GM13977 (cell line): ENCODE results near the gene NEIL1.

Experiments
- DNase-seq: peaks from one replicate; pipeline ENCODE4 v3.0.0; 2012; ENCODE audit warnings: low spot score
- CTCF ChIP-seq: IDR thresholded peaks from 2 replicates; pipeline ENCODE4 v1.5.1; 2012; ENCODE audit warnings: mild to moderate bottlenecking, control low read depth; ENCODE audit not compliant: insufficient read depth; ENCODE audit errors: extremely low read depth, missing control alignments
- in situ Hi-C: fragments of 300-500 bp; cut with MboI; formaldehyde crosslinking; loops from one replicate; pipeline ENCODE4 v1.12.0; 2022; ENCODE audit warnings: low sequenced_read_pairs, low pct_unique_long_range_greater_than_20kb, mixed read lengths, inconsistent platforms; ENCODE audit not compliant: unreplicated experiment

NEIL1 gene

GRCh38 chr15:75367913-75368688 is 21.3 kb downstream of the NEIL1 start, which contains the start of gene MAN2C1:
Gene MAN2C1 (minus strand): TSS chr15:75368607. CDS start chr15:75368583, 24 bp downstream.
- peak; percentile 82 for TF ChIP-seq CTCF
- peak; percentile 95 for DNase-seq
- in situ Hi-C loops = loop anchor here (25.0 kb wide), 1 partner anchor 269 kb away; the partner anchor contains the start of genes IMP3, SNUPN and SNX33

- TF ChIP-seq CTCF = no peak
- peak; percentile 41 for DNase-seq
- in situ Hi-C loops = loop anchor here (25.0 kb wide), 1 partner anchor 269 kb away; the partner anchor contains the start of genes IMP3, SNUPN and SNX33
Measured at GRCh38 chr15:75368689-75369239, 21.9 kb downstream of the NEIL1 start.

DNA sequence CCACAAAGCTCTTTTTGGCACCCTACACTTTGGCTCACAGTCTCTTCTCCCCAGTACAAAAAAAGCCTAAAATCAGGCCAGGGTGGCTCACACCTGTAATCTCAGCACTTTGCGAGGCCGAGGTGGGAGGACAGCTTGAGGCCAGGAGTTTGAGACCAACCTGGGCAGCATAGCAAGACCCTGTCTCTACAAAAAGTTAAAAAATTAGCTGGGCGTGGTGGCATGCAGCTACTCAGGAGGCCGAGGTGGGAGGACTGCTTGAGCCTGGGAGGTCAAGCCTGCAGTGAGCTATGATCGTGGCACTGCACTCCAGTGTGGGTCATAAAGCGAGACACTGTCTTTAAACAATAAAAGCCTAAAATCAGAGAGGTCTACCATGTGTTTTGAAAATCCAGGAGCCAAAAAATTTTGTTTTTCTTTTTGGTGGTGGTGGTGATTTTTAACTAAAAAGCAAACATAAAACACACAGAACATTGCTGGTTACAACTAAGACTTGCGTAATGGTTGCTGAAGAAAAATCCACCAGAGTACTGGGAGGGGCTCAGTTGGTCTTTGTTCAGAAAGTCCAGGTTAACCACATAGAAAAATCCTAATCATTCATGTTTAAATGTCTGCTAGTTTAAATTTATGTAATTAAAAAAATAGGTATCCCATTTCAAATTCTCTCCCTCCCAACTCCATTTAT is 23.2 kb downstream of the NEIL1 start:
- TF ChIP-seq CTCF = no peak
- in situ Hi-C loops = loop anchor here (25.0 kb wide), 1 partner anchor 267 kb away; the partner anchor contains the start of genes IMP3, SNUPN and SNX33
- no peak for DNase-seq

DNA sequence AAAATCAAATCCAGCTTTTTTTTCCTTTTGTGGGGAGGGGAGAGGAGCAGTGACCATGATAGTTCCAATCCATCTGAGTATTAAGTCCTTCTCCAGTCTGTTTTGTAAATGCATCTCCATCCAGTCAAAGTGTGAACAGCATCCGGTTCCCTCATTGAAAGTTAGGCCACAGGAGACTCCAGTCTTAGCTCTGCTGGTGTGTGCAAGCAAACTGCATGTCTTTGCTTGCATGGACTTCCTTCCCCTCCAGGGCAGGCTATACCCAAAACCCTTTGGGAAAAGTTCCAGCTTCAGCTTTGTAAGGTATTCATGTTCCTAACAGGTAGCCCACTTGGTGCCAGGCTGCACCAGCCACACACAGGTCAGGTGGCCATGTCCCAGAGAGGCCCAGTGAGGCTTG is 24.6 kb downstream of the NEIL1 start:
- no peak for TF ChIP-seq CTCF
- in situ Hi-C loops = loop anchor here (25.0 kb wide), 1 partner anchor 266 kb away; the partner anchor contains the start of genes IMP3, SNUPN and SNX33
- DNase-seq = no peak

DNA sequence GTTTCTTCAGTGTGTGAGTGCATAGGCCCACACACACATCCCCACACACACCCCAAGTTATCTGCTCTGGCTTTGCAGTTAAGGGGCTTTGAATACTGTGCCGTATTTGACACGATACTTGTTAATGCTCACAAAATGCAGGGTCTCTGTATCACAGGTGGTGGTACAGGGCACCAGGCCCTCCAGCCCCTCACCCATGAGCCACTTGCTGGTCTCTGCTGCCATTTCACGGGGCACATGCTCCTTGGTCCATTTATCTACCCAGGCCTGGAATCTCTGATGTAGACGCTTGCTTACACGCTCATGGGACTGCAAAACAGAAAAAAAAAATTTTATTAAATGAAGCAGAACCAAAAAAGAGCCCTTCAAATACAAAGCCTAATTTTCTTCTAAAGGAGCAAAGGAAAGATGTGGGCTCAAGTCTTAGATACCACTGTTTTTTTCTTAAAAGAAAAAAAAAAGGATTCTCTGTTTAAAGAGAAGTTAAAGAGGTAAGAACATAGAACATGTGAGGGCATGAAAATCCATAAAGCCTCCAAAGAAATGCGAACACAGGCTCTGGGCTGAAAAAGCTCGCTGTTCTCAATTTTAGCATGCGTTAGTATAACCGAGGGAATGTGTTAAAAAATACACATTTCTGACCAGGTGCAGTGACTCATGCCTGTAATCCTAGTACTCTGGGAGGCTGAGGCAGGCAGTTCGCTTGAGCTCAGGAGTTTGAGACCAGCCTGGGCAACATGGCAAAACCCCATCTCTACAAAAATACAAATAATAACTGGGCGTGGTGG is 25.3 kb downstream of the NEIL1 start:
- in situ Hi-C loops = loop anchor here (25.0 kb wide), 1 partner anchor 265 kb away; the partner anchor contains the start of genes IMP3, SNUPN and SNX33

More for the DNA sequence above, 25.3 kb downstream of the NEIL1 start:
- no peak for TF ChIP-seq CTCF
- no peak for DNase-seq
